SK-N-SH (cell line): ENCODE results near the gene GAP43. TPM values are rescaled to one million over a fixed set of nuclear protein-coding genes. Genes with fewer than 3 reads are reported as not detected.
A peak's percentile ranks its signal among the peaks of the same experiment; 100 is the strongest.

Source experiments
- CTCF ChIA-PET: fragments of 300-600, 350-600 bp; formaldehyde crosslinking; extraction: SDS; loops from one replicate; lab custom pipeline; 2021; lab: Yijun Ruan, JAX
- POLR2A ChIA-PET: fragments of 350-600 bp; sonication (Branson Sonifier 250); formaldehyde crosslinking; extraction: SDS; loops from one replicate; lab custom pipeline; 2020; ENCODE audit warnings: antibody characterized with exemption, inconsistent platforms; lab: Yijun Ruan, JAX
- DNase-seq: peaks from one replicate; pipeline ENCODE4 v3.0.0; 2012
- H2AFZ ChIP-seq: fragments of 200-600 bp; sonication (generic); 2 replicates; pipeline ENCODE4 v1.8.1; 2016; ENCODE audit warnings: antibody characterized with exemption, mild to moderate bottlenecking, low read depth
- H3F3A ChIP-seq: fragments of 200-600 bp; sonication (generic); replicated peaks from 2 replicates; pipeline ENCODE3; 2016; ENCODE audit warnings: antibody characterized with exemption, mild to moderate bottlenecking; ENCODE audit not compliant: insufficient read depth
- H3K27ac ChIP-seq, 2 experiments: fragments of 200-500 bp in 1 of 2; fragments of 200-600 bp in 1 of 2; sonication (Bioruptor generic) in 1 of 2; sonication (generic), shearing (Covaris generic) in 1 of 2; 2 replicates each; pipeline versions ENCODE4 v1.5.1 to v1.6.1; 2014 to 2016; ENCODE audit warnings: low read depth in 2 of 2, inconsistent platforms in 1 of 2, low read length in 1 of 2, mild to moderate bottlenecking in 1 of 2, mixed read lengths in 1 of 2
- H3K27me3 ChIP-seq: fragments of 200-600 bp; sonication (generic), shearing (Covaris generic); 2 replicates; pipeline ENCODE4 v1.6.1; 2016; ENCODE audit warnings: mixed run types; ENCODE audit not compliant: insufficient read depth
- H3K36me3 ChIP-seq, 2 experiments: fragments of 200-500 bp in 1 of 2; fragments of 200-600 bp in 1 of 2; sonication (Bioruptor generic) in 1 of 2; sonication (generic) in 1 of 2; replicated peaks in 1 of 2; 2 replicates each; pipeline versions ENCODE3 to v1.5.1; 2014 to 2016; ENCODE audit warnings: low read length in 1 of 2, mild to moderate bottlenecking in 1 of 2; ENCODE audit not compliant: insufficient read depth in 2 of 2, control insufficient read depth in 1 of 2
- H3K4me1 ChIP-seq, 2 experiments: fragments of 200-500 bp in 1 of 2; fragments of 200-600 bp in 1 of 2; sonication (Bioruptor generic) in 1 of 2; sonication (generic), shearing (Covaris generic) in 1 of 2; 2 replicates each; pipeline versions ENCODE4 v1.5.1 to v1.6.1; 2014 to 2016; ENCODE audit warnings: low read depth in 1 of 2, low read length in 1 of 2, mixed run types in 1 of 2; ENCODE audit not compliant: insufficient read depth in 2 of 2, control insufficient read depth in 1 of 2
- H3K4me2 ChIP-seq: fragments of 200-600 bp; sonication (generic), shearing (Covaris generic); 2 replicates; pipeline ENCODE4 v1.6.1; 2017; ENCODE audit warnings: mixed run types
- H3K4me3 ChIP-seq, 2 experiments: fragments of 200-500 bp in 1 of 2; fragments of 200-600 bp in 1 of 2; sonication (Bioruptor generic) in 1 of 2; sonication (generic), shearing (Covaris generic) in 1 of 2; 2 replicates each; pipeline versions ENCODE4 v1.5.1 to v1.8.1; 2014 to 2016; ENCODE audit warnings: low read depth in 2 of 2, inconsistent platforms in 1 of 2, low read length in 1 of 2, mild to moderate bottlenecking in 1 of 2, mixed read lengths in 1 of 2, moderate library complexity in 1 of 2
- H3K79me2 ChIP-seq: fragments of 200-600 bp; sonication (generic); 2 replicates; pipeline ENCODE4 v1.8.1; 2017; ENCODE audit warnings: mild to moderate bottlenecking; ENCODE audit not compliant: insufficient read depth
- H3K9ac ChIP-seq: fragments of 200-600 bp; sonication (generic); 2 replicates; pipeline ENCODE4 v1.6.1; 2017; ENCODE audit warnings: mixed run types
- H3K9me2 ChIP-seq: fragments of 200-600 bp; sonication (generic); 2 replicates; pipeline ENCODE4 v1.6.1; 2017; ENCODE audit warnings: mixed run types
- H3K9me3 ChIP-seq: fragments of 200-600 bp; sonication (generic); 2 replicates; pipeline ENCODE4 v1.6.1; 2017; ENCODE audit warnings: mixed run types, mild to moderate bottlenecking, moderate library complexity
- H4K20me1 ChIP-seq: fragments of 200-600 bp; sonication (generic); 2 replicates; pipeline ENCODE4 v1.6.1; 2017; ENCODE audit warnings: mild to moderate bottlenecking, mixed run types; ENCODE audit not compliant: insufficient read depth
- CHD2 ChIP-seq: fragments of 150-350 bp; IDR thresholded peaks from 2 replicates; pipeline ENCODE4 v1.6.1; 2018; ENCODE audit warnings: low read length; ENCODE audit not compliant: partially characterized antibody
- CTCF ChIP-seq: fragments of 200-600 bp; sonication (generic); IDR thresholded peaks from 2 replicates; pipeline ENCODE4 v1.6.1; 2017; ENCODE audit warnings: antibody characterized with exemption, mild to moderate bottlenecking, moderate library complexity
- EP300 ChIP-seq, 2 experiments: IDR thresholded peaks; 2 replicates each; pipeline versions ENCODE4 v1.4.0 to v1.6.1; 2012; ENCODE audit warnings: borderline replicate concordance in 1 of 2, low read depth in 1 of 2, low read length in 1 of 2
- EZH2phosphoT487 ChIP-seq: fragments of 200-600 bp; sonication (generic); IDR thresholded peaks from 2 replicates; pipeline ENCODE4 v1.6.1; 2017; ENCODE audit warnings: low read depth, mixed run types, mild to moderate bottlenecking, antibody characterized with exemption, moderate library complexity, borderline replicate concordance
- FOSL2 ChIP-seq: IDR thresholded peaks from 2 replicates; pipeline ENCODE4 v1.4.0; 2012; ENCODE audit warnings: low read depth, mild to moderate bottlenecking, moderate library complexity, borderline replicate concordance
- FOXM1 ChIP-seq: IDR thresholded peaks from 2 replicates; pipeline ENCODE4 v1.4.0; 2012; ENCODE audit warnings: low read depth, mild to moderate bottlenecking
- GABPA ChIP-seq: IDR thresholded peaks from 2 replicates; pipeline ENCODE4 v1.4.0; 2012; ENCODE audit warnings: low read depth, mild to moderate bottlenecking
- MEF2A ChIP-seq: IDR thresholded peaks from 2 replicates; pipeline ENCODE4 v1.4.0; 2012; ENCODE audit warnings: low read depth, borderline replicate concordance
- MXI1 ChIP-seq: IDR thresholded peaks from 2 replicates; pipeline ENCODE4 v1.6.1; 2012; ENCODE audit warnings: mild to moderate bottlenecking, low read depth, low read length, improper control_type of control experiment
- NFIC ChIP-seq: IDR thresholded peaks from 2 replicates; pipeline ENCODE4 v1.4.0; 2012; ENCODE audit warnings: borderline replicate concordance
- PBX3 ChIP-seq: IDR thresholded peaks from 2 replicates; pipeline ENCODE4; 2012
- POLR2AphosphoS5 ChIP-seq: IDR thresholded peaks from 2 replicates; pipeline ENCODE4 v1.6.1; 2012; ENCODE audit warnings: low read depth, low read length
- RAD21 ChIP-seq: IDR thresholded peaks from 2 replicates; pipeline ENCODE4 v1.6.1; 2012; ENCODE audit warnings: mild to moderate bottlenecking, low read length
- RCOR1 ChIP-seq: fragments of 150-350 bp; IDR thresholded peaks from 2 replicates; pipeline ENCODE4 v1.6.1; 2017; ENCODE audit warnings: antibody characterized with exemption, low read length
- RFX5 ChIP-seq: IDR thresholded peaks from 2 replicates; pipeline ENCODE4 v1.6.1; 2012; ENCODE audit warnings: mild to moderate bottlenecking, improper control_type of control experiment, low read length
- RXRA ChIP-seq: IDR thresholded peaks from 2 replicates; pipeline ENCODE4 v1.4.0; 2012; ENCODE audit warnings: low read depth, mild to moderate bottlenecking, borderline replicate concordance
- SIN3A ChIP-seq: IDR thresholded peaks from 2 replicates; pipeline ENCODE4 v1.6.1; 2012; ENCODE audit warnings: low read depth, mild to moderate bottlenecking, low read length, moderate library complexity, borderline replicate concordance
- SMC3 ChIP-seq: IDR thresholded peaks from 2 replicates; pipeline ENCODE4 v1.6.1; 2012; ENCODE audit warnings: low read depth, low read length, improper control_type of control experiment
- TAF1 ChIP-seq: IDR thresholded peaks from 2 replicates; pipeline ENCODE4 v1.6.1; 2012; ENCODE audit warnings: low read depth, mild to moderate bottlenecking, low read length, moderate library complexity, borderline replicate concordance
- TEAD4 ChIP-seq: IDR thresholded peaks from 2 replicates; pipeline ENCODE4 v1.4.0; 2012; ENCODE audit warnings: mild to moderate bottlenecking, borderline replicate concordance; ENCODE audit not compliant: insufficient read depth
- USF1 ChIP-seq: IDR thresholded peaks from 2 replicates; pipeline ENCODE4 v1.4.0; 2012; ENCODE audit warnings: low read depth, borderline replicate concordance
- YY1 ChIP-seq: IDR thresholded peaks from 2 replicates; pipeline ENCODE4 v1.4.0; 2012; ENCODE audit warnings: low read depth, mild to moderate bottlenecking
- ZBTB33 ChIP-seq: IDR thresholded peaks from 2 replicates; pipeline ENCODE4 v1.4.0; 2012; ENCODE audit warnings: low read depth, borderline replicate concordance
- WGBS: methylation state at CpG from one replicate; pipeline ENCODE4 v1.1.6; 2017; ENCODE audit warnings: low lambda C conversion rate; 5-methylcytosine and 5-hydroxymethylcytosine counted together
- polyA plus RNA-seq, 3 experiments: library from polyadenylated mRNA; depleted of rRNA; stranded (reverse); fragments of >200 nt; gene quantifications; 2 replicates each; pipeline ENCODE4 v1.2.3, GENCODE V29; 2012

GAP43 gene
- polyA plus RNA-seq, 1 of the 3 experiments (the other 2 are of a cell fraction), result 14.0 TPM

- TF ChIP-seq SMC3, result peak; percentile 99
- TF ChIP-seq FOSL2, result no peak; the same call in 1 of the 2 replicates
- TF ChIP-seq SIN3A, result no peak
- TF ChIP-seq EZH2phosphoT487, result no peak
- no peak for TF ChIP-seq ZBTB33
- TF ChIP-seq GABPA, result no peak
- no peak for TF ChIP-seq RXRA
- TF ChIP-seq MEF2A, result no peak
- TF ChIP-seq USF1, result no peak
- no peak for TF ChIP-seq POLR2AphosphoS5
- TF ChIP-seq TEAD4, result no peak
- peak in 1 of 2 experiments; percentile 6; a peak in 1 of 4 replicates for TF ChIP-seq EP300 (IDR thresholded peaks at IDR 0.05; ENCODE audit: borderline replicate concordance in 1 of 2, low read depth in 1 of 2, low read length in 1 of 2)
- no peak for TF ChIP-seq NFIC
- no peak for TF ChIP-seq RFX5
These were observed 69.7 kb downstream of the GAP43 start (continued) for GRCh38 chr3:115692887-115693524.

- Histone ChIP-seq H3K4me3 (no peak overlapping the region), H3K4me1 (peaks cover 0 to 21% of the 10 kb centered on the region in 2 experiments; a peak in 3 of 4 replicates), H2AFZ (peak overlapping the region; percentile 75; the same call in 1 of the 2 replicates), H4K20me1 (no peaks in the 10 kb centered on the region), H3K9me2 (no peaks in the 10 kb centered on the region), H3K79me2 (no peaks in the 10 kb centered on the region), H3K9me3 (no peaks in the 10 kb centered on the region), H3K4me2 (no peak overlapping the region), H3K9ac (no peak overlapping the region), H3K27me3 (no peaks in the 10 kb centered on the region), H3F3A (peaks cover 6% of the 10 kb centered on the region), H3K27ac (peak overlapping the region in 1 of 2 experiments; percentile 98; a peak in 3 of 4 replicates), H3K36me3 (no peaks in the 10 kb centered on the region)
- ChIA-PET CTCF (interaction anchor here (0.8 to 2.5 kb wide), 31 partner anchors 9 to 602 kb away, joined by 3 to 85 read pairs (median 6); partner anchors contain the start of gene GAP43), POLR2A (interaction anchor here (0.8 to 2.5 kb wide), 9 partner anchors 16 to 1293 kb away, joined by 3 to 65 read pairs (median 5); partner anchors contain the start of gene ZBTB20)
- DNase-seq, result peak; percentile 70
- WGBS, result 54% methylated on average over 9 of the region's 9 CpGs
- TF ChIP-seq PBX3 (no peak), EP300 (IDR thresholded peaks at IDR 0.05; ENCODE audit: borderline replicate concordance in 1 of 2, low read depth in 1 of 2, low read length in 1 of 2) (no peak), CTCF (no peak), YY1 (no peak), RAD21 (no peak), POLR2AphosphoS5 (no peak), SIN3A (no peak), RCOR1 (peak; percentile 29; the same call in 1 of the 2 replicates), GABPA (no peak), EZH2phosphoT487 (no peak), CHD2 (peak; percentile 39), TEAD4 (no peak), FOXM1 (no peak), MXI1 (peak; percentile 61; the same call in 1 of the 2 replicates), TAF1 (no peak), RFX5 (no peak), SMC3 (no peak)
These were observed 70.6 kb downstream of the GAP43 start for GRCh38 chr3:115693868-115694267.
